Ishikawa (cell line): Measurements from ENCODE around the gene PLPP7.
A peak's percentile ranks its signal among the peaks of the same experiment; 100 is the strongest.

Source experiments
- CEBPB ChIP-seq: IDR thresholded peaks from 2 replicates; pipeline ENCODE4 v1.6.1; 2012
- EP300 ChIP-seq: IDR thresholded peaks from 2 replicates; pipeline ENCODE4 v1.6.1; 2012; ENCODE audit warnings: borderline replicate concordance
- FOXM1 ChIP-seq: IDR thresholded peaks from 2 replicates; pipeline ENCODE4 v1.6.1; 2012; ENCODE audit warnings: low read depth, borderline replicate concordance
- MAX ChIP-seq: IDR thresholded peaks from 2 replicates; pipeline ENCODE4 v1.6.1; 2012
- NFIC ChIP-seq: IDR thresholded peaks from 2 replicates; pipeline ENCODE4 v1.6.1; 2012
- RAD21 ChIP-seq: IDR thresholded peaks from 2 replicates; pipeline ENCODE4 v1.6.1; 2012; ENCODE audit warnings: low read depth
- REST ChIP-seq: IDR thresholded peaks from 2 replicates; pipeline ENCODE4 v1.6.1; 2012; ENCODE audit warnings: low read depth, mild to moderate bottlenecking
- TCF12 ChIP-seq: IDR thresholded peaks from 2 replicates; pipeline ENCODE4 v1.6.1; 2012; ENCODE audit warnings: low read depth
- TEAD4 ChIP-seq: IDR thresholded peaks from 2 replicates; pipeline ENCODE4 v1.6.1; 2012
- USF1 ChIP-seq: IDR thresholded peaks from 2 replicates; pipeline ENCODE4 v1.6.1; 2012
- YY1 ChIP-seq: IDR thresholded peaks from 2 replicates; pipeline ENCODE4 v1.6.1; 2012; ENCODE audit warnings: low read depth
- ZBTB7A ChIP-seq: IDR thresholded peaks from 2 replicates; pipeline ENCODE4 v1.6.1; 2012; ENCODE audit warnings: low read depth

Gene PLPP7

GRCh38 chr9:131348631-131349521 is 59.4 kb downstream of the PLPP7 start:
- TF ChIP-seq NFIC (0 out of 2 replicates have a peak, but pooled peaks have one; percentile 21), EP300 (no peak)

GRCh38 chr9:131349522-131349880 is 60.0 kb downstream of the PLPP7 start:
- TF ChIP-seq TCF12 (no peak), CEBPB (no peak), YY1 (no peak), FOXM1 (no peak)

- TF ChIP-seq NFIC = no peak
- peak; percentile 49; the same call in 1 of the 2 replicates for TF ChIP-seq MAX
- TF ChIP-seq TCF12 = 0 out of 2 replicates have a peak, but pooled peaks have one; percentile 37
- peak; percentile 94 for TF ChIP-seq RAD21
- TF ChIP-seq ZBTB7A = peak; percentile 79
- TF ChIP-seq EP300 = 0 out of 2 replicates have a peak, but pooled peaks have one; percentile 18
- 0 out of 2 replicates have a peak, but pooled peaks have one; percentile 10 for TF ChIP-seq YY1
- no peak for TF ChIP-seq TEAD4
Measured at GRCh38 chr9:131349881-131350563, 60.5 kb downstream of the PLPP7 start.

GRCh38 chr9:131358556-131358955 is 69.0 kb downstream of the PLPP7 start:
- TF ChIP-seq USF1 (no peak), EP300 (no peak), CEBPB (no peak), NFIC (no peak), MAX (no peak), ZBTB7A (no peak), YY1 (no peak), REST (no peak), TEAD4 (no peak)
